Epithelial cell of proximal tubule (primary cell): ENCODE results near the gene POLD1. TPM values are rescaled to one million over a fixed set of nuclear protein-coding genes. Genes with fewer than 3 reads are reported as not detected.
A peak's percentile ranks its signal among the peaks of the same experiment; 100 is the strongest.

ENCODE experiments used
- DNase-seq: peaks from one replicate; pipeline ENCODE4 v3.0.0-alpha.2; 2011; ENCODE audit warnings: low read depth
- H3K4me3 ChIP-seq: 2 replicates; pipeline ENCODE4 v1.5.1; 2011; ENCODE audit warnings: low read depth, mild to moderate bottlenecking, low read length
- CTCF ChIP-seq: conservative IDR thresholded peaks from 2 replicates; pipeline ENCODE4 v1.5.1; 2012; ENCODE audit warnings: low read depth, mild to moderate bottlenecking, low read length
- total RNA-seq: library from RNA; depleted of rRNA; stranded (reverse); fragments of >200 nt; gene quantifications from 2 replicates; pipeline ENCODE4 v1.2.3, GENCODE V29; 2015

POLD1 gene
- total RNA-seq, 1 donor from 2014 or later, result 89.4 TPM

GRCh38 chr19:50376166-50377050, 7.7 kb upstream of the POLD1 start, which contains the start of gene NR1H2:
NR1H2 (plus strand) TSS chr19:50376457; CDS start chr19:50377606, 1,149 bp downstream.
- no peak for TF ChIP-seq CTCF
- H3K4me3 ChIP-seq, result peak within 1 kb of the TSS; percentile 89
- peak; percentile 81 for DNase-seq

DNA sequence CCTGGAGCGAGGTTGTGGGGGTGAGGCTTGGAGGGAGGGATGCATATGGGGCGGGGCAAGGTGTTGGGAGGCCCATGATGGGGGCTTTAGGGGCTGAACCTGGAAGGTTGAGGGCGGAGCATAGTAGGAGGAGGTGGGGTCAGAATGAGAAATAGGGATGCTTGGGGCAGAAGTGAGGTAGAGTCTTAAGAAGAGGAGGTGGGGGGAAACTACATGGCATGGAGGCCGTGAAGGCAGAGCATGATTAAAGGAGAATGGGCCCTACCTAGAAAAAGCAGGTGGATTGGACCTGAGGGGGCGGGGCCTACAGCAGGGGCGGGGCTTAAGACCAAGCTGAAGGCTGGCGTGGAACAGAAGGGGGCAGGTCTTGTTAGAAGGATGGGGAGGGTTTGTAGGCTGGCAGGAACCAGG, 7.1 kb upstream of the POLD1 start:
- no peak for TF ChIP-seq CTCF
- peak overlapping the region; percentile 35 for H3K4me3 ChIP-seq
- no peak for DNase-seq

DNA sequence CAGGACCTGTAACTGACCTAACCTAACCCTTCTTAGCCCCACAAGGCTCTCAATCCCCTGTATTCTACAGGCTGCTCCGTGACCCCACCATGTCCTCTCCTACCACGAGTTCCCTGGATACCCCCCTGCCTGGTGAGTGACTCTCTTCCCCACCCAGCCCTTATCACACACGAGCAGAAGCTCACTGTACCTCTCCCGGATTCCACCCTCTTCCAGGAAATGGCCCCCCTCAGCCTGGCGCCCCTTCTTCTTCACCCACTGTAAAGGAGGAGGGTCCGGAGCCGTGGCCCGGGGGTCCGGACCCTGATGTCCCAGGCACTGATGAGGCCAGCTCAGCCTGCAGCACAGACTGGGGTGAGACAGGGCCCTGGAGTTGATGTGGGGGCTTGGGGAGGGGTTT, 6.6 kb upstream of the POLD1 start:
- DNase-seq, result no peak
- TF ChIP-seq CTCF, result no peak
- H3K4me3 ChIP-seq, result no peak overlapping the region

- no peak for DNase-seq
Observed at GRCh38 chr19:50378169-50378862, 5.8 kb upstream of the POLD1 start.

DNA sequence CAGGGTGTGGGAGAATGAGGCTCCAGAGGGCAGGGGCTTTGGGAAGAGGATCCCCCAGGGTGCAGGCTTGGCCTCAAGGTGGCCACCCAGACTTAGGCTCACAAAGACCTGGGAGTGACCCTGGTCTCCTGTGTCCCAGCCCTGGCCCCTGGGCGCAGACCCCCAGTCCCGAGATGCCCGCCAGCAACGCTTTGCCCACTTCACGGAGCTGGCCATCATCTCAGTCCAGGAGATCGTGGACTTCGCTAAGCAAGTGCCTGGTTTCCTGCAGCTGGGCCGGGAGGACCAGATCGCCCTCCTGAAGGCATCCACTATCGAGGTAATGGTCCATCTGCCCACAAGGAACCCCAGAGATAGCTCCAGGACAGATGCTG, 5.3 kb upstream of the POLD1 start:
- no peak for DNase-seq
- TF ChIP-seq CTCF, result no peak
- no peak overlapping the region for H3K4me3 ChIP-seq

More at GRCh38 chr19:50378169-50378862, 5.8 kb upstream of the POLD1 start:
- H3K4me3 ChIP-seq, result no peak overlapping the region
- TF ChIP-seq CTCF, result no peak

DNA sequence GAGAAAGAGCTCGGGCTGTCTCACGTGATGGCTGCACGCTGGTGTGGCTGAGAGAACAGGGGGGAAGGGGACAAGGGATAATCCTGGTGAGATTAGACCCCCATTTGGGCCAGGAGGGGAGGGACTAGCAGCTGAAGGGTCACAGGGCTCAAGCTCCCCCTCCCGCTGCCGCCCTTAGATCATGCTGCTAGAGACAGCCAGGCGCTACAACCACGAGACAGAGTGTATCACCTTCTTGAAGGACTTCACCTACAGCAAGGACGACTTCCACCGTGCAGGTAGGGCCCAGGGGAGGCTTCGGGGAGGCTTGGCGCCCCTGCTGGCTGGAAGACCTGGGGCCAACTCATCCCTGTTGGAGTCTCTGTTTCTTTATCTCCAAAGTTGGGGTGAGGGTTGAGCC, 4.5 kb upstream of the POLD1 start:
- DNase-seq, result no peak
- no peak overlapping the region for H3K4me3 ChIP-seq
- TF ChIP-seq CTCF, result no peak

GRCh38 chr19:50380137-50380536, 4.0 kb upstream of the POLD1 start:
- no peak for TF ChIP-seq CTCF
- H3K4me3 ChIP-seq, result no peak overlapping the region
- no peak for DNase-seq
